Ascending aorta (tissue), 2 donors: ENCODE results near the gene HMX3. TPM values are rescaled to one million over a fixed set of nuclear protein-coding genes. Genes with fewer than 3 reads are reported as not detected.

ENCODE experiments used
- DNase-seq, 2 donors: peaks; one replicate each; pipeline ENCODE4 v3.0.0-alpha.2; 2019; ENCODE audit warnings: low spot score in 2 of 2
- H3K27ac ChIP-seq, 2 donors: fragments of 200-600 bp; sonication (generic); one replicate each; pipeline ENCODE4 v1.5.1; 2016 to 2017; ENCODE audit warnings: mild to moderate bottlenecking in 1 of 2
- H3K27me3 ChIP-seq: fragments of 200-600 bp; sonication (generic); one replicate; pipeline ENCODE4 v1.5.1; 2017
- H3K36me3 ChIP-seq, 2 donors: fragments of 200-600 bp; sonication (generic); one replicate each; pipeline ENCODE4 v1.5.1; 2016
- H3K4me1 ChIP-seq, 2 donors: fragments of 200-600 bp; sonication (generic); one replicate each; pipeline ENCODE4 v1.5.1; 2016 to 2017; ENCODE audit warnings: mild to moderate bottlenecking in 1 of 2
- H3K4me3 ChIP-seq, 2 donors: fragments of 200-600 bp; sonication (generic); one replicate each; pipeline ENCODE4 v1.5.1; 2016 to 2017; ENCODE audit warnings: mild to moderate bottlenecking in 1 of 2
- H3K9me3 ChIP-seq, 2 donors: fragments of 200-600 bp; sonication (generic); one replicate each; pipeline ENCODE4 v1.5.1; 2016
- CTCF ChIP-seq, 3 experiments: fragments of 200-600 bp in 2 of 3; fragments of 450-650 bp in 1 of 3; sonication (generic) in 2 of 3; IDR thresholded peaks; one replicate each; pipeline ENCODE4 v1.5.1; 2016 to 2019; ENCODE audit warnings: antibody characterized with exemption in 3 of 3, mild to moderate bottlenecking in 1 of 3, moderate library complexity in 1 of 3
- intact Hi-C: fragments of 100-400 bp; cut with DNase I; formaldehyde crosslinking; loops from one replicate; pipeline ENCODE4 v1.15.1; 2023
- total RNA-seq: library from RNA; depleted of rRNA; stranded (reverse); fragments of >200 nt; gene quantifications from one replicate; pipeline ENCODE4 v1.1.0, GENCODE V29; 2016

HMX3 gene
- total RNA-seq, 1 donor from 2014 or later: not detected

- intact Hi-C loops: no loop called here
- H3K36me3 ChIP-seq: no peaks in the 10 kb centered on the region
- no peaks in the 10 kb centered on the region for H3K9me3 ChIP-seq
- peaks cover 39% of the 10 kb centered on the region for H3K27me3 ChIP-seq
- H3K27ac ChIP-seq: no peak within 1 kb of the TSS
- H3K4me3 ChIP-seq: peak within 1 kb of the TSS in 1 of 2 donors; percentile 22
- H3K4me1 ChIP-seq: peaks cover 8 to 12% of the 10 kb centered on the region in 2 donors
- DNase-seq: no peak
- TF ChIP-seq CTCF (IDR thresholded peaks at IDR 0.05): no peak
These were observed 12.1 kb downstream of the HMX3 start, which contains the start of gene HMX2 for GRCh38 chr10:123147635-123148413. Gene HMX2, plus strand, starts transcription at chr10:123148136. Its CDS starts 243 bp downstream, at chr10:123148379.

GRCh38 chr10:123148414-123149161 lies 12.8 kb downstream of the HMX3 start:
- TF ChIP-seq CTCF (IDR thresholded peaks at IDR 0.05): no peak
- intact Hi-C loops: no loop called here
- Histone ChIP-seq H3K36me3 (no peaks in the 10 kb centered on the region), H3K9me3 (no peaks in the 10 kb centered on the region), H3K27me3 (peaks cover 32% of the 10 kb centered on the region), H3K4me1 (peaks cover 8 to 12% of the 10 kb centered on the region in 2 donors), H3K4me3 (peak overlapping the region in 1 of 2 donors; percentile 22), H3K27ac (no peak overlapping the region)
- no peak for DNase-seq

- Histone ChIP-seq H3K27ac (no peak overlapping the region), H3K36me3 (no peaks in the 10 kb centered on the region), H3K4me3 (peak overlapping the region; percentile 42 to 56), H3K4me1 (peaks cover 8 to 12% of the 10 kb centered on the region in 2 donors), H3K27me3 (peaks cover 29% of the 10 kb centered on the region), H3K9me3 (no peaks in the 10 kb centered on the region)
- no peak for DNase-seq
- TF ChIP-seq CTCF (IDR thresholded peaks at IDR 0.05): no peak
- intact Hi-C loops: no loop called here
These were observed 13.4 kb downstream of the HMX3 start for GRCh38 chr10:123149162-123149567.

- H3K27ac ChIP-seq: no peak overlapping the region
- no peaks in the 10 kb centered on the region for H3K9me3 ChIP-seq
- no peaks in the 10 kb centered on the region for H3K36me3 ChIP-seq
- no peak for DNase-seq
- H3K27me3 ChIP-seq: peaks cover 29% of the 10 kb centered on the region
- TF ChIP-seq CTCF (IDR thresholded peaks at IDR 0.05): no peak
- H3K4me1 ChIP-seq: peaks cover 8 to 12% of the 10 kb centered on the region in 2 donors
- H3K4me3 ChIP-seq: peak overlapping the region; percentile 42 to 56
- intact Hi-C loops: loop anchor here (10.0 kb wide), 2 partner anchors 1265 to 1595 kb away; partner anchors contain the start of genes FAM53B and OAT
These were observed 13.9 kb downstream of the HMX3 start for GRCh38 chr10:123149568-123150270.

- Histone ChIP-seq H3K4me3 (peak overlapping the region; percentile 42 to 56), H3K4me1 (peaks cover 8 to 17% of the 10 kb centered on the region in 2 donors)
- intact Hi-C loops: loop anchor here (10.0 kb wide), 2 partner anchors 1264 to 1594 kb away; partner anchors contain the start of genes FAM53B and OAT
These were observed 14.7 kb downstream of the HMX3 start for GRCh38 chr10:123150271-123150985.

More at GRCh38 chr10:123150271-123150985, 14.7 kb downstream of the HMX3 start:
- H3K27me3 ChIP-seq: peaks cover 29% of the 10 kb centered on the region
- no peaks in the 10 kb centered on the region for H3K9me3 ChIP-seq
- TF ChIP-seq CTCF (IDR thresholded peaks at IDR 0.05): no peak
- H3K27ac ChIP-seq: no peak overlapping the region
- no peaks in the 10 kb centered on the region for H3K36me3 ChIP-seq
- DNase-seq: no peak
